Measurements from ENCODE around the gene CFAP77.
"Not testable (repeated sequence)": the region's sequence is repeated elsewhere in the genome, so short reads cannot be mapped to it uniquely, and the experiment has no call there.

Gene CFAP77

GRCh38 chr9:132409828-132410528, at the start of gene CFAP77:
CFAP77 (plus strand) TSS chr9:132410211; CDS start chr9:132410272, 61 bp downstream.
- DNase-seq = peak; percentile 41

GRCh38 chr9:132364068-132364467, 45.9 kb upstream of the CFAP77 start:
- DNase-seq = no peak

- DNase-seq = no peak
These were observed 44.0 kb upstream of the CFAP77 start for GRCh38 chr9:132365986-132366385.

DNA sequence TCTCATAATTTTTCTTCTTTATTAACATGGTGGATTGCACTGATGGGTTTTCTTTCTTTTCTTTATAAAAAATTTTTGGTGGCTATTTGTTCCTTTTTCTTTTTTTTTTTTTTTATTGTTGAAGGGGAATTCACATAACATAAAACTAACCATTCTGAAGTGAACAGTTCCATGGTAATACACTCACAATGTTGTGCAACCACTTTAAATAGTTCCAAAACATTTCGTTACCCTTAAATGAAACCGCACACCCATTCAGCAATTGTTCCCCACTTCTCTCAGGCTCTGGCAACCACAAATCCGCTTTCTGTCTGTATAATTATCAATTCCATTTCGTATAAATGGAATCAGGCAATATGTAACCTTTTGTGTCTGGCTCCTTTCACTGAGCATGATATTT, 43.5 kb upstream of the CFAP77 start:
- DNase-seq = no peak

DNA sequence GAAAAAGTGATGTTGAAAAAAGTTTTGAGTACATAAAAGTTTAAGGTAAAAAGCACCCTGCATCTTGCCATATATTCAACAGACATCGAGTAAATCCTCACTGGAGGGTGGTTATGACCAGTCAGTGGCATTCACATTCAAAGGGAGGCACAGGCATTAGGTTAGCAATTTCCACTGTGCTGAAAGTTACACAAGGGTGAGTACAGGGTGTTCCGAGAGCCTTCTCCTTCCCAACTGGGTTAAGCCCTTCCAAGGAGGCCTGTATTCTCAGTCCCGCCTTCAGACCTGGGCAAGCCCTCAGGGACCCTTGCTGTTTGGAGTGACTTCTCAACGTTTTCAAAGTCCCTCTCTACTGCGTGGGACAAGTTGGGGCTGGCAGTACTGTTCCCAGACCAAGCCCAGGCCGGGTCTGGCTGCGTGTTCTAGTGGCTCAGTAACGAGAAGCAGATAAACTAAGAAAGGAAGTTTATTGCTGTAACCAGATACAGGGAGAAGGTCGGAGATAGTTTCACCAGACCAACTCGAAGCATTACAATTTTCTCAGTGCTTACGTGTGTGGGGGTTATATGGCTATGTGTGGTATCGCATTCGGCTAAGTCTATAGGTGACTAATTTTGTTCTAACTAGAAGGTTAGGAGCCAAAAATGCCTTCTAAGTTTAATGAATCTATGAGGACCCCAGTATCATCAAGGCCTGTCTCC, 42.2 kb upstream of the CFAP77 start:
- DNase-seq = no peak

GRCh38 chr9:132369421-132369820, 40.6 kb upstream of the CFAP77 start:
- no peak for DNase-seq

GRCh38 chr9:132370592-132370991, 39.4 kb upstream of the CFAP77 start:
- no peak for DNase-seq

DNA sequence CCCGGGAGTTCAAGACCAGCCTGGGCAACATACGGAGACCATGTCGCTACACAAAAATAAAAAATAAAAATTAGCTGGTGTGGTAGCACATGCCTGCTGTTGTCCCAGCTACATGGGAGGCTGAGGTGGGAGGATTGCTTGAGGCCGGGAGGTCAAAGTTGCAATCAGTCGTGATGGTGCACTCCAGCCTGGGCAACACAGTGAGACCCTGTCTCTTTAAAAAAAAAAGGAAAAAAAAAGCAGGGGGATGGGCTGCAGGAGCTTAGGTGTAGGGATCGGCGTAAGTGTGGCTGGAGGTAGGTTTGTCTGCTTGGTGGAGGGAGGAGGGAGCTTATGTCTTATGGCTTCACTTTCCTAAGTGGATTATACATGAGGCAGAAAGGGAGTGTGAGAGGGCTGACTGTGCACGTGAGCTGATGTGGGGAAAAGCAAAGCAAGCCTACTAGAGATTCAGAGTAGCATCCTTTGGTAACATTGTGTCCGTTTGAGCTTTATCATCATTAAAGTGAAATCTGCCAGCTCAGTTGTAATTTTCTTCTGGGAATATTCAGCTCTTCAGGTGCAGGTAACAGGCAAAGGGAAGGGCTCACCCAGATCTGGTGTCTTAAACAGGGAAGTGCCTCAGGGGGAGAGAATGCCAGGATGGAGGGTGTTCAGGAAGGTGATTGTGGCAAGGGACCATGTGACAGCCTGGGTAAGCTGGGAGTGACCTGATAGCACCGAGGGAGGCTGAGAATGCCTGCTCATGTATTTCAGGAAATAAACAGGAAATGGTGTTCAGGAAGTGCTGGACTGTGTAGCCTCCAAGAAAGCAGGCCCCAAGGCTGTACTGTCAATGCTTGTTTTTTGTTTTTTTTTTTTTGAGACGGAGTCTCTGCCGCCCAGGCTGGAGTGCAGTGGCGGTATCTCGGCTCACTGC, 37.6 kb upstream of the CFAP77 start:
- peak; percentile 96 for DNase-seq

- not testable (repeated sequence) for DNase-seq
These were observed 32.2 kb upstream of the CFAP77 start for GRCh38 chr9:132377769-132378168.

DNA sequence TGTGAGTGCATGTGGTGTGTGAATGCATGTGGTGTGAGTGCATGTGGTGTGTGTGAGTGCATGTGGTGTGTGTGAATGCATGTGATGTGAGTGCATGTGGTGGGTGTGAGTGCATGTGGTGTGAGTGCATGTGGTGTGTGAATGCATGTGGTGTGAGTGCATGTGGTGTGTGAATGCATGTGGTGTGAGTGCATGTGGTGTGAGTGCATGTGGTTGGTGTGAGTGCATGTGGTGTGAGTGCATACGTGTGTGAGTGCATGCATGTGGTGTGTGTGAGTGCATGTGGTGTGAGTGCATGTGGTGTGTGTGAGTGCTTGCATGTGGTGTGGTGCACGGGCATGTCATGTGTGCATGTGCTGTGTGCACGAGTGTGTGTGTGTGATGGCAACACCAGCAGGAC, 31.6 kb upstream of the CFAP77 start:
- not testable (repeated sequence) for DNase-seq

DNA sequence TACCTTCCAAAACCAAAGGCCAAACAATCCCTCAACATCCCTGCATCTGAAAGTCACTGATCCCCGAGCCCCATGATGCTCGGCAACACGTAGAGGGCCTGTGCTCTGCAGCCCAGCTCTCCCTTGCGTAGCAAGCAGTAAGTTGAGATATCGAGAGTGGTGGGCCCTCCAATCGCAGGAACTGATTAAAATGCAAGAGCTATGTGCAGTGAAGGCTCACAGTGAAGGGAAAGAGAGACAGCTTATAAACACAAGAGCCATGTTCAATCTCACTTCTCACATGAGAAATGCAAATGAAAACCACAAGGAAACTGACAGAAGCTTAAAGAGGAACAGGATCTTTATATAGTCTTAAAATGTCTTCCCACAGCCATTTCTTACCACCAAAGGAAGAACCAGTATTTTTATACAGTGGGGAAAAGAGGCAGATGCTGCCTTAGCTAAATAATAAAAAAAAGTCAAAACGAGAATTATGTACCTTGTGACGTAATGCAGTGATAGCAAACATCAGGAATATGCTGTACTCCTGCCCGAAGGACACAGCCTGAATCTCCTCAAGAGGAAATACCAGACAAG, 28.0 kb upstream of the CFAP77 start:
- no peak for DNase-seq

DNA sequence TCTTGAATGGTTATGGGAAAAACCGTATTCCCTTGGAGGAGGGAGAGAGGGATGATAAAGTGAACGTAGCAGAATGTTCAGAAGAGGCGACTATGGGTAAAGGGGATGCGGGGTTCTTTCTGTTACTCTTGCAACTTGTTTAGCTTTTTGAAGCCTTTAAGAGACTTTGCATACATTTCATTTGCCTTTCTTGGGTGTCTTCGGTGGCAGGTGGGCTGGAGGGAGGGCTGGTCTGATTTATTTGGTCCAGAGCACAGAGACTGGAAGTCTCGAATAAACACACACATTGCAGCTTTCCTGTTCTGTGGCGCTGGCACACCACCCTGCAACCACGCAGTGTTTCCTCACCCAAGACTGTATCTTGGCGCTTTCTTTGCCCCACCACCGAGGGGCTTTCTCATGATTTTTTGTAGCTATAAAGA, 26.5 kb upstream of the CFAP77 start:
- DNase-seq = no peak

GRCh38 chr9:132384376-132384775, 25.6 kb upstream of the CFAP77 start:
- DNase-seq = no peak

- DNase-seq = no peak
These were observed 22.9 kb upstream of the CFAP77 start for GRCh38 chr9:132387133-132387532.

DNA sequence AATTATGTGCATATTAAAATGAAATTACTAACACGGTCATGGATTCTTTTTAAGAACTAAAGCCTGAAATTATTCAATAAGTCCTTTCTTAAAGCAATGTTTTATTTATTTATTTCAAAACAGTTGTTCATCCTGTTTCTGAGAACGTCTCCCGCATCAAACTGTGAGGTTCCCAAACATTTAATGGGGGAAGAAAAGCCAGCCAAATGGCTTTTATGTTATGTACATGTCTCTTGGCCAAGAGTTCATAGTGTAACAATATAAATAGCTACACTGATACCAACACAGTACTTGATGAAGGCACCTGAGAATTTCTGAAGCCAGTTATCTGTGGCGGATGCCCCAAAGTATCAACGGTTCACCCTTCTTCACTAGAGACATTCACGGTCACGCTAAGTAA, 19.0 kb upstream of the CFAP77 start:
- no peak for DNase-seq

DNA sequence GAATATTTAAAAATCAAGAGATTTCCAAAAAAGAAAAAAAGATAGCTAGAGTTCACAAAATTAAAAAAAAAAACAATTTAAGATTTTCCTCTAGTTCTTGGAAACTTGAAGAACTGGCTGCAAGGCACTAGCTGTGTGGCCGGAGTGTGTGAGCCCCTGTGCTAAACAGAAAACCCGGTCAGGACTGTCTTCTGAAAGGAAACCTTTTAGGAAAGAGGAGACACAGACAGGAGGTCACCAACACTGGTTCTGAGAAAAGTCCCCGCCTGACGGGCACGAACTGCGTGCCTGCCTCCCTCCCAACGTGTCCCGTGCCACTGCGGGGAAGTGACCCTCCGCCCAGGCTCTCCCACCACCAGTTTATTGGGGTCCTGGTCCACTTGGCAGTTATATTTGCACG, 18.6 kb upstream of the CFAP77 start:
- no peak for DNase-seq

- DNase-seq = no peak
These were observed 14.5 kb upstream of the CFAP77 start for GRCh38 chr9:132395560-132395959.

- no peak for DNase-seq
These were observed 8.2 kb upstream of the CFAP77 start for GRCh38 chr9:132401824-132402223.

DNA sequence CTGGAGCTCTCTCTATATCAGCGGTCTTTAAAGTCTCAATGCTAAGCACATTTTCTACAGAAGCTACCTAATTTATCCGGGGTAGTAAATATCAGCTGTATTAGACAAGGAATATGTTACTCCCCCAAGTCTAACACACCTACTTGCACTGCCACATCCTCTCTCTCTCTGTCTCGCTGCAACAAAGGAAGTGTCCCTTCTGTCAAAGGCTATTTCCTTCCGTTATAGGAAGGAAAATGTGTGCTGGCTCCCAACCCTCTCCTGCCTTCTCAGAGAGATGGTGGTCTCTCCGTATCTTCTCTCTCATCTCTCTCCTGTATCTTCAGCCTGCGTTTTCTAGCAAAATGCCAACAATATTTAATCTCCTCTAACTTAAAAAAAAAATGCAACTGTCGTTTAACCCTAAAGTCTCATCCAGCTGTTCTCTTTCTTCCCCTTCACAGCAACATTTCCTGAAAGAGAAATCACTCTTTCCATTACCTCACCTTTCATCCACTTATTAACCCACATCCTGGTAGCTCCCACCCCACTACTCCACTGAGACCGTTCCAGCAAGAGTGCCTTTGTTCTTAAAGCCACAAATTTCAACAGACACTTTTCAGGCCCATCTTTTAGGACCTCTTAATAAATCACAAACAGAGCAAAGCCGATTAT, 5.7 kb upstream of the CFAP77 start:
- DNase-seq = no peak

- DNase-seq = peak; percentile 95
These were observed 3.4 kb upstream of the CFAP77 start, which contains the start of gene TTF1 for GRCh38 chr9:132406554-132407122. TTF1 (minus strand) TSS chr9:132406840; CDS start chr9:132402821, 4,019 bp downstream.

GRCh38 chr9:132407196-132407595, 2.8 kb upstream of the CFAP77 start:
- DNase-seq = no peak

DNA sequence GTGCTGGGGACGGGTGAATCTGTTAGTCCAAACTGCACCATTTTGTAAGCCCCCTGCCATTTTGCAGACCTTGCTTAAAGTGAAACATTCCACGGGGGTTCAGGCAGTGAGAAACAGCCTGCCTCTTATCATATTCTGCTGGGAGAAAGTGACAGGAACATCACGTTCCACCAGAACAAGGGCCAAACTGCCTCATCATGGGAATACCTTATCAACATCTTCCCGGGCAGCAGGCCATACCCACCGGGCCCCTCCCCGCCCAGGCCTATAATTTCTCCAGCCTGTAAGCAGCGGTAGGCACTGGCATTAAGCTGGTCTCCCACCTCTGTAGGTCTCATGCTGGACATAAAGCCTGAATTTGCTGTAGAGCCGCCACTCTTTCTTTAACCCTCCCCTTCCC, 1.5 kb upstream of the CFAP77 start:
- DNase-seq = no peak

All from NCI-H82 (cell line).